A549 (cell line): Measurements from ENCODE around the gene ADH5.

Experiments
- CTCF ChIP-seq: fragments of >200 bp; sonication (Bioruptor Twin); formaldehyde crosslinking; IDR thresholded peaks from 3 replicates; pipeline ENCODE4 v1.5.1; 2016
- ESRRA ChIP-seq: fragments of 150-350 bp; IDR thresholded peaks from 2 replicates; pipeline ENCODE4 v1.6.1; 2014; ENCODE audit warnings: mild to moderate bottlenecking, low read length, borderline replicate concordance
- HDAC2 ChIP-seq: fragments of 200-600 bp; sonication (generic); IDR thresholded peaks from 2 replicates; pipeline ENCODE4 v1.6.1; 2016
- TF ChIP-seq, protein P1 (sequence below): IDR thresholded peaks from 2 replicates; pipeline ENCODE4 v1.6.1; 2012

DNA sequence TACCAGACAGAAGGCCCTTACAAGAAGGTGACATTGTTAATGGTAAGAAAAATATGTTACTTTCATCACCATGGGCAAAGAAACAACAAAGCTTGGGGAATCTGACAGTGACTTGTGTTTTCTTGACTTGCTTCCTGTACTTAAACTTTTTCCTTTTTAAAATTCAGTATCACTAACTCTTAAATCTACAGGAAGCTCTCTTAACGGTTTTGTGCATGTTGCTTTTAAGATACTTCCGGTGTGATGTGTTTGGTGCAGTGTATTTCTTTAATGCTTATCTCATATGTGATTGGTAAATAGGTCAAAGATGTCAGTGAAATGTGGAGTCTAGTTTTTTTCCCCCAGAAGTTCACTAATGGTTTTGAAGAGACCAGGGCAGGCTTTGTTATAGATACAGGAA is 45.2 kb downstream of the ADH5 start:
- TF ChIP-seq HDAC2 (no peak), ESRRA (no peak), CTCF (no peak)
- TF ChIP-seq, protein P1, sequence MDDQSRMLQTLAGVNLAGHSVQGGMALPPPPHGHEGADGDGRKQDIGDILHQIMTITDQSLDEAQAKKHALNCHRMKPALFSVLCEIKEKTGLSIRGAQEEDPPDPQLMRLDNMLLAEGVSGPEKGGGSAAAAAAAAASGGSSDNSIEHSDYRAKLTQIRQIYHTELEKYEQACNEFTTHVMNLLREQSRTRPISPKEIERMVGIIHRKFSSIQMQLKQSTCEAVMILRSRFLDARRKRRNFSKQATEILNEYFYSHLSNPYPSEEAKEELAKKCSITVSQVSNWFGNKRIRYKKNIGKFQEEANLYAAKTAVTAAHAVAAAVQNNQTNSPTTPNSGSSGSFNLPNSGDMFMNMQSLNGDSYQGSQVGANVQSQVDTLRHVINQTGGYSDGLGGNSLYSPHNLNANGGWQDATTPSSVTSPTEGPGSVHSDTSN = no peak
